Stimulated activated CD8-positive, alpha-beta memory T cell treated with anti-CD3 and anti-CD28 coated beads, Interleukin-12 subunit alpha, Interleukin-12 subunit beta, amount 100 ng/mL, for 24 hours (primary cell): ENCODE measurements around the gene FAM53B.
"Not testable (repeated sequence)": the region's sequence is repeated elsewhere in the genome, so short reads cannot be mapped to it uniquely, and the experiment has no call there.

Source experiments
- DNase-seq: peaks from one replicate; pipeline ENCODE4 v3.0.0-alpha.2; 2020; ENCODE audit errors: extremely low read depth

FAM53B gene

DNA sequence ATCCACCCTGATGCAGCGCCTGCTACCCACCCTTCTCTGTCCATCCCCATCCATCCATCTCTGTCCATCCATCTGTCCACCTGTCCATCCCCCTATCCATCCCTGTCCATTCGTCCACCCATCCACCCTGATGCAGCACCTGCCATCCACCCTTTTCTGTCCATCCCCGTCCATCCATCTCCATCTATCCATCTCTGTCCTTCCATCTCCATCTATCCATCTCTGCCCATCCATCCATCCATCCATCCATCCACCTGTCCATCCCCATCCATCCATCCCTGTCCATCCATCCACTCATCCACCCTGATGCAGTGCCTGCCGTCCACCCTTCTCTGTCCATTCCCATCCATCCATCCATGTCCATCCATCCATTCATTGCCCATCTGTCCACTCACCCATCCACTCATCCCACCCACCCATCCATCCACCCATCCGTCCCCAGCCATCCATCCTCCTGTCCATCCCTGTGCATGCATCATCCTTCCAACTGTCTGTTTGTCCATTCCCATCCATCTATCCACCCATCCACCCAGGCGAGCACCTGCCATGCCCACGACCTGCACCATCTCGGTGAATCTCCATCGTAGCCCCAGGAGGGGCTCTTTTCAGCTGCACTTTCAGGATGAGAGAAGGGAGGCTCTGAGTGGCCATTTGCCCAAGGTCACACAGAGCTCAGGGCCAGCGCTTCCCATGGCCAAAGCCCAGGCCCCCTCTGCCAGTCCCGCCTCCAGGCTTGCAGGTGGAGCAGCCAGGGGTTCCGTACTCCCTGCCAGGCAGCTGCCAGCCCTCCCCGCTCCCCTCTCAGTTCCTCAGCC lies 145.2 kb downstream of the FAM53B start:
- DNase-seq, result no peak

DNA sequence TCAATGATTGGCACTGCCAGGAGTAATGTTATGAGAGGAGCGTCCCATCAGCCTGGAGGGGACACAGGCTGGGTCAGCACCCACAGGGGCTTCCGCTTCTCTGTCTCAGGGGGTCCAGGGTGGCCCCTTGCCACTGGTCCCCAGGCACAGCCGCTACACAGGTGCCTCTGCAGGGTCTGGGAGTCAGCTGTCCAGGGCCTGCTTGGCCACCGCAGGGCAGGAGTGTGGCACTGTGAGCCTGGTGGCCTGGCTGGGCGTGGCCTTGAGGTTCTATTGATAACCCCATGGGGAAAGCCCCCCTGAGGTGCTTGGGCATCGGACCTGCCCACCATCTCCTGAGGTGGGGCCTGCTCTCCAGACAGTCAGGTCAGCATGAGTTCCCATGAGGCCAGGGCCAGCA lies 146.0 kb downstream of the FAM53B start:
- no peak for DNase-seq

DNA sequence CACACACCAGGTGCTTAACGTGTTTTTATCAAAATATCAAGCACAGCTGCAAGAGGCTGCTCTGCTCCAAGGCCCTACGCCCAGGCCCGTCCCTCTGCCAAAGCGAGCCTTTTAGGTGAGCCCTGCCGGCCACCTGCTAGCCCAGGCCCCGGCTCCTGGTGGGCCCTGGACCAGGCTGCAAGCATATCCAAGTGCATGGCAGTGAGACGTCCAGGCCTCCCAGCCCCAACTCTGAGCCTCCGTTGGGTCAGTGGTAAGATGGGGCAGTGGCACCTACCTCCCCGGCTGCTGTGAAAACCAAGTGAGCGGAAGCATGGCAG lies 146.4 kb downstream of the FAM53B start:
- no peak for DNase-seq

DNA sequence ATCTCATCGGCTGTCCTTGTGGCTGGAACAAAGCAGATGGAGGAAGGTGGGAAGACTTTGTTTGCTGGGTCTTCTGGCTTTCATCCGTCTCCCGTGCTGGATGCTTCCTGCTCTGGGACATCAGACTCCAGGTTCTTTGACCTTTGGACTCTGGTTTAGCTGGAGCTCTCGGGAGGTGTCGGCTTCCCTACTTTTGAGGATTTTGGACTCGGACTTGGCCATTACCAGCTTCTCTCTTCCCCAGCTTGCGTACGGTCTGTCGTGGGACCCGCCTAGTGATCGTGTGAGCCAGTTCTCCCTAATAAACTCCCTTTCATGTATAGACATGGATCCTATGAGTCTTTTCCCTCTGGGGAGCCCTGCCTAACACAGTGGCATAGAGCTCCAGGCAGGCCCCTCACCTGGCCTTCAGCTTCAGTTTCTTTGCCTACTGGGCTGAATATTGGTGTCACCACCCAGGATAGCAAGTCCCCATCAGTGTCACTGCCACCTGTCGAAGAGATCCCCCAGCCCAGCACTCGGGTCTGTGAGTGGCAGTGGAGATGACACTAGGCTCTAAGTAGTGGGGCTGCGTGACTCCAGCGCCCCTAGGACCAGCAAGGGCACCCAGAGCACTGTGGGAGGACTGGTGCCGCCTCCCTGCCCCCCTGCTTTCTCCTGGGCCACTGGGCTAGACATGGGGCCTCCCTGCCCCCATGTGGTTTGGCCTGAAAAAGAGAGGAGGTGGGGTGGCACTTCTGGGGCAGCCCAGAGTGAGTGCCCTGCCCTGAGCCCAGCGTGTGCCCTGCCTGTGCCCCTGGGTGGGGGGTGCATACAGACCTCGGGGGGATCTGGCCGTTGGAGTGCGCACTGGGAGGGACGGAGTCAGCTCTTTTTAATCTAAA lies 147.0 kb downstream of the FAM53B start:
- DNase-seq, result no peak

DNA sequence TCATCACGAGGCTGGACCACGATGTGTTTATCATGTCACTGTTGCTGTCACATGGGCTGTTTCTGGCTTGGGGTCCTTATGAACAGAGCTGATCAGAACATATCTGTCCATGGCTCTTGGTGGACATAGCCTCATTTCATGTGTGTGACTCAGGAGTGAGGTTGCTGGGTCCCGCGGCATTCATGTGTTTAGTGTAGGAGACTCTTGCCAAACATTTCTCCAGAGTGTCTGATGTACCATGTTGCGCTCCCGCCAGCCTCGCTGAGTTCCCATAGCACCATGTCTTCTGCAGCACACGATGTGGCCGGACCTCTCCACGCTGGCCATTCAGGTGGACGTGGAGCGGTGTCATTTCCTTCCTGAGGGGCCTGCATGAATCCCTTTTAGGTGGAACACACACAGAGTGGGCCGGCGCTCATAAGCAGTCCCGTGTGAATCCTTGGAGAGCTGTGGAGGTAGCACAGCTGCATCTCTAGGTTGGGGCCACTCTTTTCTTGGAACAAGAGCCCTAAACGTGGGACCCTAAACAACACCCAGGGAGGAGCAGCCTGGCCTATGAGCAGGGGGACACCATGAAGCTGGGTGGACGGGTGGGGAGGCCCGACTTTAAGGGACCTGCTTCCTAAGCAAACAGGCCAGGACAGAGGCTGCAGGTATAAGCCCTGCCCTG lies 147.9 kb downstream of the FAM53B start:
- no peak for DNase-seq

DNA sequence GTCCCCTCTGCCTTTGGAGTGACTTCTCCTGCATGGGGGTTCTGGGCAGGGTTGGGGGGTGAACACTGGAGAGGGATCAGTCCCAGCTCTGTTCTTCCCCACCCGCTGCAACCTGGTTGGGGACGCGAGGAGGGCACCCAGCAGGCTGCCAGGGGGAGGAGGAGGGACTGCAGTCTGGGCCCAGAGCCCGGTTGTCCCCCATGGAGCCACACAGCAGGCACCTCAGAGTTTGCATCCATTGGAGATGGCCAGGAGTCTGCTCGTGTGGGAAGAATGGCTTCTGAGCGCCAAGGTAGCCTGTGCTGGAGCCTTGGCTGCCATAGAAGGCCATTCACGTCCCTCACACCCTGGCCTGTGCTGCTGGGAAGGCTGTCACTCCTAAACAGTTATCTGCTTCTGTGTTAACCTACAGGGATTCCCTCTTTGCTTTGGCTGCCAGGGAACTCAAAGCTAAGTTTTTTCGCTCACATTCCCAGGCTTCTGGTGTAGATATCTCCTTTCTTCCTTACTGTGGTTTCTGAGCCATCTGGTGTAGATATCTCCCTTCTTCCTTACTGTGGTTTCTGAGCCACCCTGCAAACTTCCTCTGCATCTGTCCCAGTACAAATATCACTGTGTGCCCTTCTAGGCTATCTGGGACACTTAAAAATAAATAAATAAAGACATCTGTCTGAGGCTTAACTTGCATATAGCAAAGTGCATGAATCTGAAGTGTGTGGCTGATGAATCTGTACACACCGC lies 148.9 kb downstream of the FAM53B start:
- DNase-seq, result no peak

DNA sequence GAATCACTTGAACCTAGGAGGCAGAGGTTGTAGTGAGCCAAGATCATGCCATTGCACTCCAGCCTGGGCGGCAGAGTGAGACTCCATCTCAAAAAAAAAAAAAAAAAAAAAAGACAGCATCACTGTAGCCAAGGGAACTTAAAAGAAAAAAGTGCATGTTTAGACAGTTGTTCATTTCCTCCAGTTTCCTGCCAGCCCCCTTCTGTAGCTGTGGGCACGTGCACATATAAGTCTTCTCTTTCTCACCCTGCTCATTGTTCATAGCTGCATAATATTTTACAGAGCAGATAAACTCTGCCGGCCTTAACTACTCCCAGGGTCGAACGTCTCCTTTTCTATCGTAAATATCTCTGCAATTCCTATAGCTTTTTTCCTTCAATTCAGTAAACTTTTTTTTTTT lies 149.9 kb downstream of the FAM53B start:
- DNase-seq, result no peak

DNA sequence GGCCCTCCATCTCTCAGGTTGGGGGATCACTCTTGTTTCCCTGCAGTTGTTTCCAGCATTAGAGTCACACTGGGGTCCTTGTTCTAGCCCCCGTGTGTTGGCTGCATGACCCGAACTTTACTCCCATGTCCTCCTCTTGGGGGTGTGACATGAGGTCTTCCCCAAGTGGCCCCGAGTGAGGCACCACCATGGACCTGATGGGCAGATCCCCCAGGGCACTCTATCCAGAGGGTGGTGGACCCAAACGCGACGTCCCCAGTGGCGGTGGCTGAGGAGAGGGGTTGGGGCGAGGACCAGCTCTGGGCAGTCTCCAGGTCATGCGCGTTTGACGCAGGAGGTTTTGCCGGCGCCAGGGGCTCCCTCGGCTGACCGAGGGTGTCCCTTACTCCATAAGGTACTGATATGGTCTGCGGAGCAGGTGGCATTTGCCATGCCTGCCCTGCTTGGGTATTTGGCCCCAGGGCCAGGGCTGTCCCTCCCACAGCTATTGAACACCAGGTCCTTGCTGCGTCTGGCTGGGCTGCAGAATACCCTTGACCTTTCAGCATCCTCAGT lies 150.7 kb downstream of the FAM53B start:
- no peak for DNase-seq

DNA sequence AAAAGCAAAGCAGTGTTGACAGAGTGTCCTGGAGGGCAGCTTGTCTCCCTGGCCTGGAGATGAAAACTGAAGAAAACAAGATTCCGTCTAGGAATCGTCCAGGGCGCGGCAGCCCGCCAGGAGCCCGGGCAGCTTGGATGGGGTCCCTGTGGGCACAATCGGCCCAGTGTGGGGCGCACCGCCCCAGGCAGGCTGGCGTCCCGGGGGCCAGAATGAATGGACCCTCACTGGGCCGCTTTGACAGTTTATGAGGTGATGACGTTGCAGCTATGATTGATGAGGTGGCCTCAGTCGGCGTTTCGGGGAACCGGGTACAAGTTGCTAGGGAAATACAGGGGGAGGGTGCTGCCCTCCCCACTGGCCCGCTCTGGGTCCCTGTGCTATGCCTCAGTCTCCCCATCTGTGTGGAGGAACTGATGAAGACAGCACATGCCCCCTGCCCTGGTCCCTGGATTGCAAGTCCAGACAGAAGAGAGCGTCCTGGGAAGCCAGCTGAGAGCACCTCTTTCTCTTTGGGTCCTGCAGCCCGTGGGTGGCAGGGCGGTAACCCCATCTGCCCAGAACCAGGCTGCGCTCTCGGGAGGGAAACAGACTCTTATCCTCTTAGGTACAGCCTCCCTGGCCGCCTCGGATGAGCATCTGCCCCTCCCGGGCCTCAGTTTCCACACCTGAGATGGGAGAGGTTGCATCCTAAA lies 151.3 kb downstream of the FAM53B start:
- DNase-seq, result no peak

DNA sequence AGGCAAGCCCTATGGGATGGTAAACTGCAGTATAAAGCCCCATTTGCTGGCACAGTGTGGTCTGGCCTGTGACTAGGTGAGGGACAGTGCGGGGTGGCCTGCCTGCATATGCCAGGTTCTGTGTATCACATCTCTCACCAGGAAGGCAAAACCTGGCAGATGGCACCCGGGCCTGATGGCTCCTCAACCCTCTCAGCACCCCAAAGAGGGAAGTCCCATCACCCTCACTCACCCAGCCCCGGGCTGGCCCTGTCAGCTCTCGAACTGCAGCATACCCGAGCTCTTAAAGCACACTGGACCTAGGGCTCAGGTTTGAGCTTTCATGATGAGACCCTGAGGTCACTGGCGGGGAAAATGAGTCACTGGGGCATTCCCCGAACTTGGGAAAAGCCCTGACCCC lies 152.1 kb downstream of the FAM53B start:
- DNase-seq, result no peak

DNA sequence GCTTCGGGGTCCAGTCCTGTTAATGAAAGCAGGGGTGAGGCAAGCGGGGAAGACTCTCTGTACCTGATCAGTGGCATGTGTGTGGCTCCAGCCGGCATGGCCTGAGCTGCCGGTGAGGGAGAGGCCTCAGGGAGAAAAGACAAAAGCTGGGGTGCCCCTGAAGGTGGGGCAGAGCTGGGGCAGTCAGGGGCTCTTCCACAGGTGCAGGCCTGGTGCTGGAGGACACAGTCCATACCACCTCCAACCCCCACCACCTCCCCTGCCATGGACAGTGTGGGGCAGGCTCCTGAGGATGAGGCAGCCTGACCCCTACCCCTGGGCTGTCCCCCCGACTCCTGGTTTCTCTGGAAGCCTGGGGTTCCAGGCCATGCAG lies 153.1 kb downstream of the FAM53B start:
- no peak for DNase-seq

DNA sequence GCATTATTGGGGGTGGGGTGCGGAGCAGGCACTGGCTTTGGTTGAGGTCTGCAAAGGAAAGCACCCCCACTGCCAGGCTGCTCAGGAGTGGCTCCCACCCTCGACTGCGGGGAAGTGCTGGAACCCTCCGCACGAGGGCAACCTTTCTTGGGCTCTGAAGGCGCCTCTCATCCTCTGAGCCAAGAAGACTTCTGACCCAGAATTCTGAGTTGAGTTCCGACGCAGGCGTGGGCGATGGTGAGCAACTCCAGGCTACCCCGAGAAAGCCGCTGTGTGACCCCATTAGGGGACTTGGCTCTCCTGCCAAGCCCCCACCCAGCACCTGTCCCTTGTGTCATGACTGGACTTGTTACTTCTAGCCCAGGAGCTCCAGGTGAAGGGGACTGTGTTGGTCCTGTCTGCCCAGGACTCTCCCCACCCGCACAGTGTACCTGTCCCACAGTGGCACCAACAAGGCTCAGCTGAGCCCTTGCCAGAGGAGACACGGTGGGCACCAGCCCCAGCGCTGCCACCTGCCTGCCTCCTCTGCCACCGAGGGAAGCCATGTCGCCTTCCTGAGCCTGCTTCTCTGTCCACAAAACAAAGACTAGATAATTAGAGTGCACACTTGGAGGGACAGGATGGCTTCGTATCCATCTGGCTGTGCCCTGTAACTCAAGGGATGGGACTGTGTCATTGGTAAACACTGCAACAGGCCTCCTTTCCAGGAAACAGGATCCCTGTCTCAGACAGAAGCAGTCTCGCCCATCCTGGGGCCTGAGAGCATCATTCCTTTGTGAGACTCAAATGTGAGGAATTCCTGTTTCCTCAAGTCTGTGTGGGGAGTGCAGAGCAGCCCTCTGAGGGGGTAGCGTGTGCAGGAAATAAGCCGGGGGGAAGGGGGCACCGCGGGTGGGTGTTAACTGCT lies 153.7 kb downstream of the FAM53B start:
- no peak for DNase-seq

DNA sequence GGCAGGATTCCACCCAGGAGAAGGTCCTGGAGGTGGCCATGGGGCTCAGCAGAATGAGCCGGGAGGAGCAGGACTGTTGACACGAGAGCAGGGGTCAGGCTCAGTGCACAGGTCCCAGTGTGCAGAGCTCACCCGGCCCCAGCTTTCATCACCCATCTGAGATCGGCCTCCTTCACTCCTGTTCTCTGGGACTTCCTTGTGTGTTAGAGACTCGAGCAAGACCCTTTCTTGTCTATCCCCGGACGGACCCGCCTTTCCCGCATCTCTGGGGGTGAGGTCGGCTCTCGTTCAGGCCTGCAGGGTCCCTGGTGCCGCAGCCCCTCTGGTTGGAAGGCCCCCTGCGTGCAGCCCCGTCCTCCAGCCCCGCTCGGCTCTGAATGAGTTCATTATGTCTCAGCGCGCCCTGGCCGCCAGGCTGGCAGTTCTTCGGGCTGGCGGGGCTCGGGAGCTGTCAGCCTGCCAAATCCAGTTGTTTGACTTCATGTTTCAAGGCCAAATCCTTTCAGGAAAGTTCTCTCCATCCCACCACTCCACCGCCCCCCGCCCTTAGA lies 154.6 kb downstream of the FAM53B start:
- DNase-seq, result no peak

DNA sequence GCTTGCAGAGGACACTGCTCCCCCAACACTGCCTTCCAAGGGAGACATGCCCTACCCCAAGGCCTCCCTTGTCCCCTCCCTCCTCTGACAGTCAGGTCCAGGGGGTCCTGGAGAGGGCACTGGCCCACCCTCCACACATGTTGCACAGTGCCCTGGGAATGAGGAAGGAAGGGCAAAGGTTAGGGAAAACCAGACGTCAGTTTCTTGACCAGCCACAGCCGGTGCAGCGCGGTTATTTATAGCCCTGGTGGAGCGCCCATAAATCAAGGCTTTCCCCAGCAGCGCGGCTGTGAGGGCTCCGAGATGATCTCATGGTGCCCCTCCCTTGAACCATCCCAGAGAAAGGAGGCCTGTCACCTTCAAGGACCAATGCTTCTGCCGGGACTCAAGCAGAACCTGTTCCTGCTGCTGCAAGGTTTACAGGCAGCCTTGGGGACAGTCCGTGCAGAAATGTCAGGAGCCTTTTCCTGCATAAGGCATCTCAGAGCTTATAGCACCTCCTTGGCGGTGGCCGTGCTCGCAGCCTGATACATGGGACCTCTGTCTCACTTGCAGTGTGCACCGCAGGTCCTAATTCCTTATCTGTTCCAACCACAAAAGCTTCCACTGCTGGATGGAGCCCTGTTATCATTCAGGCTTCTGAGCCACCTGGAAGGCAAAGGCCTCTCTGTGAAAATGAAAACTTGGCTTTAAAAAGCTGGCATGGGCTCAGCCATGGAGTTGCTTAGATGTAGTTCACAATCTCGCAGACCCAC lies 155.3 kb downstream of the FAM53B start:
- DNase-seq, result no peak

DNA sequence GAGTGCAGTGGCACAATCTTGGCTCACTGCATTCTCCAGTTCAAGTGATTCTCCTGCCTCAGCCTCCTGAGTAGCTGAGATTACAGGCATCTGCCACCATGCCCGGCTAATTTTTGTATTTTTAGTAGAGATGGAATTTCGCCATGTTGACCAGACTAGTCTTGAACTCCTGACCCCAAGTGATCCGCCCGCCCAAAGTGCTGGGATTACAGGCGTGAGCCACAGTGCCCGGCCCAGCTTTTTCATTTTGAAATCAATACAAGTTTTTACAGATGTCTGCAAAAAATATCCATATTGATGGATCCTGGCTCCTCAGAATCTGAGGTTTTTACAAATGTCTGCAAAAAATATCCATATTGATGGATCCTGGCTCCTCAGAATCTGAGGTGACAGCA lies 155.8 kb downstream of the FAM53B start:
- not testable (repeated sequence) for DNase-seq

DNA sequence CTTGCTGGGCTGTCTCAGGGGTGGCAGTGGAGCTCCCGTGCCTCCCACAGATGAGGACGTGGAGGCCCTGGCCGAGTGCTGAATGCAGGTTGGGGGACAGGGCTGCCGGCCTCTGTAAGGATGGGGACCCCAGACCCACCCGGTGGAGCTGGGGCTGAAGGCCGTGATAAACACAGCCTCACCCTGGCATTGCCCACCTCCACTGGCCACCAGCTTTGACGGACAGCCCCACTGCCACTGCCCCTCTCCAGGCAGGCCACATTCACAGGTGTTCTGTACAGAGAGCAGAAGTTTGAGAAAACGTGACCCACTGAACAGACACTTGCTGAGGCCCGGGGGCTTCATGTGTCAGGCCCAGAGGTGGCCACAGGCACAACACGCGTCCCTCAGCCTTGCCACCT lies 156.4 kb downstream of the FAM53B start:
- no peak for DNase-seq

DNA sequence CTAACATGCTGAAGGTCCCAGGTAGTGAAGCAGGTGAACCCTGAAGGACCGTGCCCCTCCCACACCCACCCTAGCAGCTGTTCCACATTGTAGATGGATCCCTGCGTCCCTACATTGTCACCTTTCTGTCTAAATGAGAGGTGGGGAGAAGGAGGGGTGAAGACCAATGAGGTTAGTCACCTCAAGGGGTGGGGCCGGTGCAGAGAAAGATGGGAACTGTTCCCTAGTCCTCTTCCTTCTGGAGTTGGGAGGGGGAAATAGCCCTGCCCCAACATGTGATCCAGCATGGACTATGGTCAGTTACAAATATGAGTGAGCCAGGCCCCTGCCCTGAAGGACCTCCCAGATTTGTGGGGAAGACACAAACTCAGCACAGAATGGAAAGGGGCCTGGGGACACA lies 158.0 kb downstream of the FAM53B start:
- no peak for DNase-seq

DNA sequence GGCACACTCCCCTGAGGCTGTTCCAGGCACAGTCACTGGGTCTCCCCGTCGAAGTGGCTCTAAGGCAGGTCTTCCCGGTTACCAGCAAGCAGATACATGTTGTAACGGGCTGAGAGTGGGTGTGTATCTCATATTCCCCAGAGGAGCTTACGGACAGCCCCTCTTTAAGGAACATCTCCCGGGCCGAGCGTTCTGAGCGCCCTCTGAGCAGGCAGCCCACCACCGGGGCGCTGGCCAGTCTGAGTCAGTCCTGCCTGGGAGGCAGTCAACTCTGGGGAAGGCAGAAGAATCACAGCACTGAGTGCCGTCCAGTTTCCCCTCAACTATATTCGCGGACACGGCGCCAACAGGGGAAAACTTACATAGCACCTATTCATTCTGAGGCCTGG lies 165.2 kb downstream of the FAM53B start:
- no peak for DNase-seq
